SHP77 (cell line): ENCODE measurements around the gene CPHXL2.
A peak's percentile ranks its signal among the peaks of the same experiment; 100 is the strongest.

Source experiments
- DNase-seq, 2 experiments: peaks; one replicate each; lab custom pipeline; 2025; lab: John Stamatoyannopoulos, UW

Gene CPHXL2

DNA sequence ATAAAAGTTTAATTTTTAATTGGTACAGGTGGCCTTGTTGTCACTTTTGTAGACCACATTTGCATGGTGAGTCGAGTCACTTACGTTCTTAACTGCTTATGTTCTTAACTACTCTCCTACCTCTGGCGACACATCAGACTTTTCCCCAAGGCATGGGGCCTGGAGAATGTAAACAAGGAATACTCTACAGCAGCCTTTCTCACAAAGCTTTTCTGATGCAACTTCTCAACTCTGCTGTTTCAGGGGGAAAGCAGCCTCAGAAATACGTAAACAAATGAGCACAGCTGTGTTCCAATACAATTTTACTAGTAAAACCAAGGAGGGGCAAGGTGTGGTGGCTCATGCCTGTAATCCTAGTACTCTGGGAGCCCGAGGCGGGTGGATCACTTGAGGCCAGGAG lies 36.2 kb downstream of the CPHXL2 start:
- no peak for DNase-seq

DNA sequence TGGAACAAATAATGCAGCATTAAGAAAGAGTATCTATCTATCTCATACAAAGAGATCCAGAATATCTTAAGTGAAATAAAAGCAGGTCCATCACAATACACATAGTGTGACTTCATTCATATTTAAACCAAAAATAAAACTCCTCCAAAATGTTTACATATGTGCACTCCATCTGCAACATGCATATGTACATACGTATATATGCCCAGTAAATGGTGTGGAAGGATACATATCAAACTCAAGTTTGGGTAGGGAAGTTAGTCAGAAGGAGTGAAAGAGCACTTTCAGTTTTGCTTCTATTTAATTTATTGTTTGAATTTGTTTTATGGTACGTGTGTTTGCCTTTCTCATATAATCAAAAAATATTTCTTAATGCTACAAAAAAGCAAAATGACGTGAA lies 41.8 kb downstream of the CPHXL2 start:
- DNase-seq = no peak

DNA sequence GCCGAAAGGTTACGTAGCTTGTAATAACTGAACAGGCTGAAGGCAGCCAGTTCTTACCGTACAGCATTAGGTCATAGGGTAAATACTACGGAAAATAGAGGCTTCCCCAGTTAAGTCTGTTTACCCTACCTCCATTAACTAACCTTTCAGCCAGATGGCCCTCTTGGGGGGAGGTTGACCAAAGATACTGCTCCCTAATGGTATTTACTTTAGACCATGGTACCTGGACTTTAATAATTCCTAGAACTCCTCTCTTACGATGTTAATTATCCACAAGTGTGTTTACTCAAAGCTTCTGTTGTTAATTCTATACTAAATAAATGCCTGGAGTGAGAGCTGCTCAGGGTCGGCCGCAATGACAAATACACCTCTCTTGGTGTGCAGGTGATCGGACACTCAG lies 44.0 kb downstream of the CPHXL2 start:
- peak; percentile 74 to 82 for DNase-seq

DNA sequence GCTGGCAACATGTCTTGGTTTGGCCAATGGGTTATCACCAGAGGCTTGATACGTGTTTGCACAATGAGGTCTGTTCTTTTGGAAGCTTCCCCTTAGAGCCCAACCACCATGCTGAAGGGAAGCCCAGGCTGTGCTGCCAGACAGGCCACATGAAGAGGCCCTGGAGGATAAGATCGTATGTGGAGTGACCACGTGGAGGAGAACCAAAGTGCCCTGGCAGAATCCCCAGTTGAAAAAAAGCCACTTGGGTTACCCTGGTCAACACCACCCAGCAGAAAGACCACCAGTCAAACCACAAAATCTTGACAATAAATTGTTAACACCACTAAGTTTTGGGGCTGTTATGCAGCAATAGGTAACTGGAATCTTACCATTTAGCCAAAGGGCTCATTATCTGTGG lies 46.8 kb downstream of the CPHXL2 start:
- DNase-seq = no peak

DNA sequence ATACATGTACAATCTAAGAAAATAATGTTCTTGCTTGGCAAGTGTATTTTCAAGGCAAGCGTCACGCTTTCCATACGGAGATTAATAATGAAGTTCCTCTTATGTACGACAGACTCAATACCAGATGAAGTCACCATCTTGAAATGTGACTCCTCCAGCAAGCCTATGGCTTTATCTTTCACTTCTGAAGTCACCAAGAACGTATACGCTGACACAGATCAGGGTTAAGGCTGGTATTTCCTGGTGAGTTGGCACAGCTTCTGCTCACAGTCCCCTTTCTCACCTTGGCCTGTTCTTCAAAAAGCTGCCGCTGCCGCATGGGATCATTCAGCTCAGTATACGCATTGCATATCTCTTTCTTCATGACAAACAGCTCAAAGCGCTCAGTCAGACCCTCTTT lies 47.7 kb downstream of the CPHXL2 start:
- DNase-seq = no peak

DNA sequence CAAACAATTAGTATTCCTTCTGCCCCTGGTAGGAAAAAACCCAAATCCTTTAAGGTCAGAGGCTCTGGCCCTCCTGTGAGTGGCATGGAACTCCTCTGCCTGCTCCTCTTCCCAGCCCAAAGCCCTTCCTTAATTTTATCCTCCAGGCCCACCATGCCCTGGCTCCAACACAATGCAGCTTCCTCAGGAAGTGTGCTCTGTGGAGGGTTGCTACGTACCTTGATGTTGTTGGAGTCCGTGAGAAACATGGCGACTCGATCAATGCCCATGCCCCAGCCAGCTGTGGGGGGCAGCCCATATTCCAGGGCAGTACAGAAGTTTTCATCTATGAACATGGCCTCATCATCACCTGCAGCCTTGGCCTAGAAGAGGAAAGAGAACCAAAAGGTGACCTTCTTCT lies 48.5 kb downstream of the CPHXL2 start:
- no peak for DNase-seq

DNA sequence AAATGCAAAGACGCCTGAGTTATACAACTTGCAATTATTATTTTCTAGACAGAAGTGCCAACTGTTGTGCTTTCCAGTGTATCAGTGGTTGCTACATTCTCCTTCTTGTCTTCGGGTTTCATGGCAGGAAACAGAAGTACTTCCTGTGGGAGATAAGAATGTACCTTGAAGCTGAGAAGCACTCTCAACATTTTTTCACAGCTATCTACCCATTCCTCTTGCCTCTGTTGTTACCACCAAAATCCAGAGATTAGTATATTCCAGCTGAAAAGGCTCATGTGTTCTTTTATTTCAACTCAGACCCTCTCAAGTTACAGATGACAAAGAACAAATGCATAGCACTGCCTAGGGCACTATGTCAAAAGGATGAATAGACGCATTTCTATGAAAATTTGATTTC lies 49.0 kb downstream of the CPHXL2 start:
- DNase-seq = no peak

DNA sequence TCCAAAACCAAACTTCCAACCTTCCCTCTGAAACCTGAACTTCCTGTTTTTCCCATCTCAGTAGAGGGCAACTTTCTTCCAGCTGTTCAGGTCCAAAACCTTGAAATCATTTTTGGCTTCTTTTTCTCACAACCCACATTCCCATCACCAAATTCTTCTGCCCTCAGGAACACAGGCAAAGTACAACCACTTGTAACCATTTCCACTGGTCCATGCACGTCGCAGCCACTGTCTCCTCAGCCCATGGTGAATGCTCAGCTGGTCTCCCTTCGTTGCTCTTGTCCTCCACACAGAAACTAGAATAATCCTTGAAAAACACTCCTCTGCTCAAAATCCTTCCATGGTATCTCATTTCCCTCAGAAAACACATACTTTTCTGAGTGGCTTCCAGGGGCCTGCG lies 50.0 kb downstream of the CPHXL2 start:
- DNase-seq = no peak

DNA sequence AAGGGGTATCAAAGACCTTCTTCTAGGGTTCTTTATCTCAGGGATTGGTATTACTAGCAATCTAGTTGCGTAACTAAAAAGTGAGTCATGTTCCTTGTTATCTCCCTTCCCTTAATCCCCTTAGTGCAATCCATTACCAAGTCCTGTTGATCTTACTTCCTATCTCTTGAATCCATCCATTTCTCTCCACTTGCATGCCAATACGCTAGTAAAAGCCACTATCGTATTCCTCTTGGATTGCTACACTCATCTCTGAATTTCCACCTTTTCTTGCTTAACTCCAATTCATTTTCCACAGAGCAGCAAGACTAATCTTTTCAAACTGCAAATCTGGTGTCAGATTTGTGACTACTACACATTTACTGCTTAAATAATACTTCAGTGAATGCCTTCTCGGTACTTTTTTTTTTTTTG lies 51.9 kb downstream of the CPHXL2 start:
- DNase-seq = no peak

DNA sequence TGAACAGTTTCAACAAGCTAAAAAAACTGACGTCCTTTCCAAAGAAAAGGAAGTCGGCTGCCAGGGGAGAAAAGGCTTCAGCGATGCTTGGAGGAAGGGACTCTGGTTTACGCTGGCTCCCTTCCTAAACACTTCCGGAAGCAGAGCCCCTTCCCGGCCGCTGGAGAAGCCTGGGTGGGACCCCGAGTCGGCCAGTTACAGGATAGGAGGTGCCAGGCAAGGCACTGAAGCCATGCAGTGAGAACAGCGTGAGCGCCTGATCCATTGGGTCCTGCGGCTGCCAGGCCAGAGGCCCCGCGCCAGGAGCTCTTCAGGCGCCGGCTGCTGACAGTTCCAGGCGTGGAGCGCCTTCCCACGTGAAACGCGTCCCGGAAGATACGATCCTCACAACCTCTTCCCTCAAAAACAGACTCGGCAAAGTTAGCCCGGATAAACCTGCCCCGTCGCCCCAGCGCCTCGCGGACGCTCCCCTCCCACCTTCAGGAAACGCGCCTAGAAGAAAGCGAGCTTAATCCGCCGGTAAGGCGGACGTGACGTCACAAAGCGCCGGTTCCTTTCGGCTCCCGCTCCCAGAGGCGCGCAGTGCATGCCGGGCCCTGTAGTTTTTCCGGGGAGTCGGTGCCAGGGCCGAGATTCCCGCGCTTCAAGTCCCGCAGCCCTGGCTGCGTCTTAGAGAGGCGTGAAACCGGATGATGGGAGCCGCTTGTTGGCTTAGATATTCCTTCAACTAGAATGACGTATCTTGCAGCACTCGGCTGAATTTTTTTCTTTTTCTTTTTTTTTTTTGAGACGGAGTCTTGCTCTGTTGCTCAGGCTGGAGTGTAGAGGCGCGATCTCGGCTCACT lies 53.8 kb downstream of the CPHXL2 start, which contains the start of gene ADAT1:
Gene ADAT1, minus strand, starts transcription at position 521 of the 845 bp plus-strand sequence. CDS start 2,482 bp downstream, outside the sequence.
- DNase-seq = peak; percentile 99

DNA sequence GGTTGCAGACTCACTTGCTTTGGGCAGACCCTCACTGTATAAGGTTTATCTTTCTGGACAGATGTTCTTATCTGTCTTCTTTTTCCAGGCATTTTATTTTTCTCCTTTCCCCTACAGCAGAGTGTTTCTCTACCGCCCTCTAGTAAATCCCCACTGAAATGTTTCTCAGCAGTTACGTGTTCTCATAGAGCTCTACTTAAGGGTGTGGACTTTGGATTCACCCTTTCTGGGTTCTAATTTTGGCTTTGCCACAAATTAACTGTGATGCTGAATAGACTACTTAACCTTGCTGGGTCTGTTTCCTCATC lies 55.7 kb downstream of the CPHXL2 start:
- DNase-seq = peak in 1 of 2 experiments; percentile 23

DNA sequence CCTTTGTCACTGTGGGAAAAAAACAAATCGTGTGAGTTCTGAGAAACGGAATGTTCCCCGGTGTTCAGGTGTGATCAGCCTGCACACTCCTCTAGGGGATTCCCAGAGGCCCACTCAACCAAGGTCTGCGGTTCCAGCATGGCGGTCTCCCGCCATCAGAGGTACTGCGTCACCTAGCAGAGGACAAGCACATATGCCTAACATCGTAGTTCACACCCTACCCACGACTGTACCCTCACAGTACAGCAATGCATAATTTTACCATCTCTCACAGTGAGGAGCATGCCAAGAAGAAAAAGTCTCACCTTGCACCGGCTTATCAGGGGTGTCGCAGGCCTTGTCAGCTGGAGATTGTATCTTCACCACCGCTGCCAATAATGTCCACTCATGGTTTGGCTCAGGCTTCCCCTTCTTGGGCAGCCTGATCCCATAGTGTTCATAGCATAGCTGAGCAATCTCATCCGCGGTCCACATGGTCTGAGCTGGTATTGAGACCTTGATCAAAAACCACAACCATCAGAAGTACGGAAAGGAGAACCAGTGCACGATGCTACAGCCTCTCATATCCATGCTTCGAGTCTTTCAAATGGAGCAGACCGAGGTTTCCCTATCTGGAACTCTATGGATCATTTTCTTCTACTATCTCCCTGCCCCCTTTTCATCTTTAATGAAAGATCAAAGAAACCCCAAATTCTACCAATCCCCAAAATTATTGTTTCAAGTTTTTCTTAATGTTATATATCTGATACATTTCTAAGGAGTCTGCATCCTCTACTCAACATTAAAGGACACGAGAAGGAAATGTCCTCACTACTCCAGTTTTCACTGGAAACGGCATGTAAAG lies 56.3 kb downstream of the CPHXL2 start:
- no peak for DNase-seq

DNA sequence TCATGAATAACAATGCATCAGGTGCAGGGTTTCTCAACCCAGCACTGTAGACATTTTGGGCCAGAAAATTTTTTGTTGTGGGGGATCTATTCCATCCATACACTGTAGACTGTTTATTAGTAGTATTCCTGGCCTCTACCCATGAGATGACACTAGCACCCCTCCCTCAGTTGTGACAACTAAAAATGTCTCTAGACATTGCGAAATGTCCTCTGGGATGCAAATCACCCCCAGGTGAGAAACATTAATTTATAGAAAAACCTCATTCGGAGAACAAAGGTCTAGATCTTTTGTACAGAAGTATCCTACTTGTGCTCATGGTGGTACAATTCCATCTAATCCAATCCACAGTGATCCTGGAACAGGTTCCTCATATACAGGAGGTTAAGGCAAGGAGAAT lies 58.0 kb downstream of the CPHXL2 start:
- DNase-seq = no peak

DNA sequence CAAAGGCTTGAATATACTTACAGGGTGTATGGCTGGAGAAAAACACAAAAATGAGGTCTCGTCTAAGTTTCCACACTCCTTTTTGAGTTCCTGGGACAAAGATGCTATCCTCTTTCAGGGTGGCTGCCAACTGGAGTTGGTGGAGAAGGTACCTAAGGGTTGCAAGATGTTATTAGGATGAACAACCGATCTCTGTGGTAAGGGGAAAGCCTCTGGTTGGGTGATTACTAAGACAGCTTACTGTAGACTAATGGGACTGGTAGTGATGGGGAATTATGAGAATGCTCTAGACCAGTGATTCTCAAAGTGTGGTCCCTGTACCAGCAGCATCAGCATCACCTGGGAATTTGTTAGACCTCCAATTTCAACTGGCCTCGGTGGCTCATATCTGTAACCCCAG lies 59.7 kb downstream of the CPHXL2 start:
- no peak for DNase-seq

DNA sequence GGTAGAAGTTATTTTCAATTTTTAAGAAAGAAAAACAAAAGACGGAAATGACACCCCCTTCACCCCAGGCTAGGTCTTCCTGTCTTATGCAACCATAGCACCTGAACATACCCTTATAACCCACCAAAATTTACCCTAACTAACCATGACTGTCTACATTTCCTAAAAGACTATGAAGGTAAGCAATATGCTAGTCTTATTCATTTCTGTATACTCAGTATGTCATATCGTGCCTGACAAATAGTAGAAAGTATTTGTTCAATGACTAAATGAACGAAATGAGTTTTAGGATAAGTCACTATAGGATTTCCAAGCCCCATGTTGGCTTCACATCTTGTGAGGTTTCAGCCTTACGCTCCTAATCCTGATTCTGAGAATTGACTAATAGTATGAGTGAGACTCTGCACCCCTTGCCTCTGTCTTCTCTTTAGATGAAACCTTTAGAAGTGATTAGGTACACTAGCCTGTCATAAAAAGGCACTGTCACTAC lies 60.2 kb downstream of the CPHXL2 start:
- DNase-seq = no peak

DNA sequence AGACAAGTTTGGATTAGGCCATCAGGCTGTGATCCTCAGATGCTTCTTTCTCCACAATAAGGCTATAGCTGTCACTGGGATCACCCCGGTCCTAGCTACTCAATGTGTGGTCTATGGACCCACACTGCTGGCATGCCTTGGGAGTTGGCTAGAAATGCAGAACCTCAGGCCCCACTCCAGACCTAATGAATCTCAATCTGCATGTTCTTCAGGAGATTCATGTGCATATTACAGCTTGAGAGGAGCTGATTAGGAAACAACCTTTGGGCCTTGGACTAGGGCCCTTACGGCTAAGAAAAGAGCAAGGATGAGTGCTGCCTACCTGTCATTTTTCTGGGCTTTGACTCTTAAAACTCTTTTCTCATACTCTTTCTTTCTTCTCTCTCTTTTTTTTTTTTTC lies 61.2 kb downstream of the CPHXL2 start:
- no peak for DNase-seq

DNA sequence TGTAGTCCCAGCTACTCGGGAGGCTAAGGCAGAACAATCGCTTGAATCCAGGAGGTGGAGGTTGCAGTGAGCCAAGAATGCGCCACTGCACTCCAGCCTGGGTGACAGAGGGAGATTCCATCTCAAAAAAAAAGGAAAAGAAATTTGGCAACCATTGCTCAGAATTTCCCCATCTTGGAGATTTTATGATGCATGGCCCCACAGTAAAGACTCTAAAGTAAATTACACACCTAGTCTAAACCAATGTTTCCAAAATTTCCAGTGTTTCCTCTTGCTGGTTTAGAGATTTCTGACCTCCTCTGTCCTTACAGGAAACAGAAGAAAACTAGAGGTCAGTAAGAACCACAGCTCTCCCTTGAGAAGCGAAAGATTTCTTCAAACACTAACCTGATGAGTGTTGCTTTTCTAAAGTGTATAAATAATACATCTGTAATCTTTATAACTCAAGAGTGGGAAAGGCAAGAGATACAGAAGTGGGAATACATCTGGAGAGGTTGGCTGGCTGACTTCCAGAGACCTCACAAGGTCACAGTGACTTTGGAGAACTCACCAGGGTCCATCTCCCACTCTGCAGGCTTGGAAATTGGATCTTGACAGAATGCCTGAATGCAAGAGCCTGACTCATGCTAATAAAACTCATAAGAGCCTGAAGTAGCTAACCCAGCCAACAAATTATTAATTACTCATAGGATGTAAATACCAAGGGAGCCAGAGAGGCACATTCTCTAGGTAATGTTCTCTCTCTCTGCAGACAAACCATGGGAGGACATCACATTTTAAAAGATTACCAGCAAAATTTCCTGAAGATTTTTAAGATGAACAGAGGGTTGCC lies 62.5 kb downstream of the CPHXL2 start:
- DNase-seq = no peak
